HCT116 (cell line): ENCODE results near the gene DDTL. TPM values are rescaled to one million over a fixed set of nuclear protein-coding genes. Genes with fewer than 3 reads are reported as not detected.
A peak's percentile ranks its signal among the peaks of the same experiment; 100 is the strongest.
"Not testable (repeated sequence)": the region's sequence is repeated elsewhere in the genome, so short reads cannot be mapped to it uniquely, and the experiment has no call there.

Experiments used
- ATAC-seq: fragments of 200-7000 bp; cut with Tn5 transposase; 2 replicates; pipeline ENCODE4 v1.9.1; 2020; ENCODE audit warnings: mild to moderate bottlenecking, moderate library complexity
- BruUV-seq: library from RNA; stranded (reverse); fragments of 400-500 nt; replicated peaks from 2 replicates; lab custom pipeline; 2021; lab: Mats Ljungman, UMichigan
- CTCF ChIA-PET: fragments of 300-600 bp; sonication (Branson Sonifier 250); formaldehyde crosslinking; loops from one replicate; lab custom pipeline; 2021; ENCODE audit warnings: antibody characterized with exemption; lab: Charles Lee
- POLR2A ChIA-PET: fragments of 300-600, 350-600 bp; sonication (Branson Sonifier 250); formaldehyde crosslinking; loops from one replicate; lab custom pipeline; 2021; ENCODE audit warnings: antibody characterized with exemption; lab: Charles Lee
- RAD21 ChIA-PET, 2 experiments: fragments of 300-600 bp; sonication (Branson Sonifier 250); formaldehyde crosslinking; loops; one replicate each; lab custom pipeline; 2023; ENCODE audit warnings: low total read pairs in 2 of 2; ENCODE audit not compliant: uncharacterized antibody in 2 of 2, unreplicated experiment in 2 of 2, low non-redundant PET in 1 of 2; lab: Charles Lee
- DNase-seq: peaks from one replicate; pipeline ENCODE4 v3.0.0-alpha.2; 2010; ENCODE audit warnings: low read depth, low spot score
- H2AFZ ChIP-seq: fragments of 200-600 bp; shearing (Covaris generic), sonication (generic); 2 replicates; pipeline ENCODE4 v1.6.1; 2017; ENCODE audit warnings: low read depth, mixed run types, mixed read lengths, antibody characterized with exemption, low read length; ENCODE audit not compliant: poor library complexity, severe bottlenecking
- H3K27ac ChIP-seq: 2 replicates; pipeline ENCODE4 v1.5.1; 2012; ENCODE audit warnings: low read depth, low read length
- H3K27me3 ChIP-seq: fragments of 200-600 bp; sonication (generic); 2 replicates; pipeline ENCODE4 v1.6.1; 2016; ENCODE audit warnings: mixed run types, low read length, mixed read lengths; ENCODE audit not compliant: insufficient read depth
- H3K36me3 ChIP-seq, 2 experiments: fragments of 200-500 bp in 1 of 2; fragments of 200-600 bp in 1 of 2; sonication (Bioruptor generic) in 1 of 2; sonication (generic) in 1 of 2; 2 replicates each; pipeline versions ENCODE4 v1.5.1 to v1.6.1; 2014 to 2016; ENCODE audit warnings: low read length in 2 of 2, inconsistent platforms in 1 of 2, mixed read lengths in 1 of 2, mixed run types in 1 of 2; ENCODE audit not compliant: insufficient read depth in 2 of 2, control insufficient read depth in 1 of 2
- H3K4me1 ChIP-seq, 2 experiments: fragments of 200-600 bp in 1 of 2; sonication (generic) in 1 of 2; 2 replicates each; pipeline versions ENCODE4 v1.5.1 to v1.6.1; 2012 to 2017; ENCODE audit warnings: low read length in 2 of 2, inconsistent platforms in 1 of 2, mild to moderate bottlenecking in 1 of 2, mixed read lengths in 1 of 2, mixed run types in 1 of 2, moderate library complexity in 1 of 2; ENCODE audit not compliant: insufficient read depth in 2 of 2, control insufficient read depth in 1 of 2
- H3K4me2 ChIP-seq: fragments of 200-600 bp; sonication (generic); 2 replicates; pipeline ENCODE4 v1.6.1; 2017; ENCODE audit warnings: mixed run types, low read length, mixed read lengths
- H3K4me3 ChIP-seq, 2 experiments: fragments of 200-600 bp in 1 of 2; sonication (generic) in 1 of 2; replicated peaks in 1 of 2; 2 replicates each; pipeline ENCODE4 v1.5.1; 2011 to 2016; ENCODE audit warnings: low read length in 2 of 2, control low read depth in 1 of 2, low read depth in 1 of 2, mild to moderate bottlenecking in 1 of 2, mixed read lengths in 1 of 2, mixed run types in 1 of 2
- H3K79me2 ChIP-seq: fragments of 200-600 bp; sonication (generic); 2 replicates; pipeline ENCODE4 v1.6.1; 2017; ENCODE audit warnings: mild to moderate bottlenecking, mixed run types, low read length, moderate library complexity, mixed read lengths; ENCODE audit not compliant: insufficient read depth
- H3K9ac ChIP-seq: fragments of 200-600 bp; sonication (generic); 2 replicates; pipeline ENCODE4 v1.6.1; 2016; ENCODE audit warnings: low read length, mixed read lengths
- H3K9me2 ChIP-seq: fragments of 200-600 bp; sonication (generic), shearing (Covaris generic); 2 replicates; pipeline ENCODE4 v1.6.1; 2017; ENCODE audit warnings: mixed run types, mild to moderate bottlenecking, moderate library complexity; ENCODE audit not compliant: insufficient read depth
- H3K9me3 ChIP-seq, 2 experiments: fragments of 200-500 bp in 1 of 2; fragments of 200-600 bp in 1 of 2; sonication (Bioruptor generic) in 1 of 2; sonication (generic) in 1 of 2; 2 replicates each; pipeline ENCODE4 v1.6.1; 2014 to 2017; ENCODE audit warnings: low read length in 2 of 2, mixed read lengths in 2 of 2, inconsistent platforms in 1 of 2, low read depth in 1 of 2, mild to moderate bottlenecking in 1 of 2, mixed run types in 1 of 2, moderate library complexity in 1 of 2; ENCODE audit not compliant: control insufficient read depth in 1 of 2, insufficient read depth in 1 of 2
- H4K20me1 ChIP-seq: fragments of 200-600 bp; sonication (generic), shearing (Covaris generic); 2 replicates; pipeline ENCODE4 v1.6.1; 2017; ENCODE audit warnings: mixed run types, mild to moderate bottlenecking, moderate library complexity; ENCODE audit not compliant: insufficient read depth
- CBX3 ChIP-seq: IDR thresholded peaks from 2 replicates; pipeline ENCODE4 v1.6.1; 2012; ENCODE audit warnings: low read depth
- CEBPB ChIP-seq: IDR thresholded peaks from 2 replicates; pipeline ENCODE4 v1.6.1; 2012; ENCODE audit warnings: low read depth
- EGR1 ChIP-seq: IDR thresholded peaks from 2 replicates; pipeline ENCODE4 v1.6.1; 2012; ENCODE audit warnings: low read depth
- ELF1 ChIP-seq: IDR thresholded peaks from 2 replicates; pipeline ENCODE4 v1.6.1; 2012; ENCODE audit warnings: low read depth, borderline replicate concordance
- EZH2 ChIP-seq: fragments of 200-600 bp; sonication (generic); IDR thresholded peaks from 2 replicates; pipeline ENCODE4 v1.6.1; 2017; ENCODE audit warnings: antibody characterized with exemption, mixed run types
- FOSL1 ChIP-seq: IDR thresholded peaks from 2 replicates; pipeline ENCODE4 v1.6.1; 2012; ENCODE audit warnings: low read depth
- JUND ChIP-seq: IDR thresholded peaks from 2 replicates; pipeline ENCODE4 v1.6.1; 2012
- POLR2A ChIP-seq: IDR thresholded peaks from 2 replicates; pipeline ENCODE4 v1.7.0; 2011; ENCODE audit warnings: borderline replicate concordance; ENCODE audit not compliant: insufficient read depth, insufficient read length; ENCODE audit errors: extremely low read depth
- RAD21 ChIP-seq: IDR thresholded peaks from 2 replicates; pipeline ENCODE4 v1.6.1; 2012; ENCODE audit warnings: low read depth, mild to moderate bottlenecking
- SIN3A ChIP-seq: IDR thresholded peaks from 2 replicates; pipeline ENCODE4 v1.6.1; 2012; ENCODE audit warnings: low read depth
- SP1 ChIP-seq: IDR thresholded peaks from 2 replicates; pipeline ENCODE4 v1.6.1; 2012; ENCODE audit warnings: low read depth
- SRF ChIP-seq: IDR thresholded peaks from 2 replicates; pipeline ENCODE4 v1.6.1; 2012; ENCODE audit warnings: low read depth
- YY1 ChIP-seq: IDR thresholded peaks from 2 replicates; pipeline ENCODE4 v1.6.1; 2011; ENCODE audit warnings: low read length, low read depth, moderate library complexity, mild to moderate bottlenecking; ENCODE audit not compliant: insufficient replicate concordance; ENCODE audit errors: extremely low read depth
- ZFX ChIP-seq: fragments of 450-650 bp; IDR thresholded peaks from 2 replicates; pipeline ENCODE4 v1.6.1; 2017
- ZNF274 ChIP-seq: fragments of 200-500 bp; sonication (Bioruptor generic); IDR thresholded peaks from 2 replicates; pipeline ENCODE4 v1.6.1; 2014; ENCODE audit warnings: mild to moderate bottlenecking, low read depth, low read length, inconsistent platforms
- intact Hi-C: fragments of 100-400 bp; cut with micrococcal nuclease; formaldehyde crosslinking; loops from 2 replicates; pipeline ENCODE4 v1.10.0; 2022
- total RNA-seq: library from RNA; stranded (reverse); gene quantifications from one replicate; pipeline ENCODE4 v1.2.1, GENCODE V29; 2021; ENCODE audit not compliant: unreplicated experiment
- TF ChIP-seq, protein P1 (sequence below): IDR thresholded peaks from 2 replicates; pipeline ENCODE4 v1.6.1; 2011; ENCODE audit warnings: mild to moderate bottlenecking, low read length, moderate library complexity; ENCODE audit not compliant: insufficient replicate concordance; ENCODE audit errors: extremely low read depth
- TF ChIP-seq, protein P2 (sequence below): IDR thresholded peaks from 2 replicates; pipeline ENCODE4 v1.6.1; 2012
- TF ChIP-seq, protein P3 (sequence below), 3 experiments: fragments of 200-600 bp in 1 of 3; sonication (generic) in 1 of 3; IDR thresholded peaks in 2 of 3; conservative IDR thresholded peaks in 1 of 3; 2 replicates each; pipeline ENCODE4 v1.5.1; 2012 to 2017; ENCODE audit warnings: low read depth in 2 of 3, low read length in 2 of 3, antibody characterized with exemption in 1 of 3, borderline replicate concordance in 1 of 3, control low read depth in 1 of 3, mild to moderate bottlenecking in 1 of 3, mixed read lengths in 1 of 3, mixed run types in 1 of 3, moderate library complexity in 1 of 3; ENCODE audit not compliant: insufficient read depth in 1 of 3

Gene DDTL
- total RNA-seq, 1 experiment from 2014 or later, result 3.4 TPM

DNA sequence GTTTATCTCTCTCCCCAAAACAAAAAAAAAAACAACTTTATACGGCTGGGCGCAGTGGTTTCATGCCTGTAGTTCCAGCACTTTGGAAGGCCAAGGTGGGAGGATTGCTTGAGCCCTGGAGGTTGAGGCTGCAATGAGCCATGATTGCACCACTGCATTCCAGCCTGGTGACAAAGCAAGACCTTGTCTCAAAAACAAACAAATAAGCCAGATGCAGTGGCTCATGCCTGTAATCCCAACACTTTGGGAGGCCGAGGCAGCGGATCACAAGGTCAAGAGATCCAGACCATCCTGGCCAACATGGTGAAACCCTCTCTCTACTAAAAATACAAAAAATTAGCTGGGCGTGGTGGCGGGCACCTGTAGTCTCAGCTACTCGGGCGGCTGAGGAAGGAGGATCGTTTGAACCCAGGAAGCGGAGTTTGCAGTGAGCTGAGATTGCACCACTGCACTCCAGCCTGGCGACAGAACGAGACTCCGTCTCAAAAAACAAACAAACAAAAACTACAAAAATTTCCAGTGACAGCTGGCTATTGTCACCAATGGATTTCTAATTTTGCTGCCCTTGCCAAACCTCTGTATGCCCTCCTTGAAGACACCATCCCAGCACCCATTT lies 45.0 kb upstream of the DDTL start:
- peak overlapping the region; percentile 21; the same call in 1 of the 2 replicates for H3K4me2 ChIP-seq
- H3K27ac ChIP-seq, DNase-seq, H4K20me1 ChIP-seq, H3K9ac ChIP-seq, BruUV-seq, H2AFZ ChIP-seq, H3K79me2 ChIP-seq, H3K4me3 ChIP-seq, H3K36me3 ChIP-seq, RAD21 ChIA-PET, H3K27me3 ChIP-seq, intact Hi-C loops, H3K9me2 ChIP-seq: not testable (repeated sequence)
- POLR2A ChIA-PET, result interaction anchor here (0.5 to 1.3 kb wide), 2 partner anchors 8 to 64 kb away, joined by 4 to 5 read pairs; partner anchors contain the start of gene SLC2A11
- TF ChIP-seq CEBPB (peak; percentile 66), FOSL1 (peak; percentile 28; the same call in 1 of the 2 replicates)
- H3K9me3 ChIP-seq, result peaks cover 4 to 11% of the 10 kb centered on the region in 2 experiments; a peak in 2 of 4 replicates
- H3K4me1 ChIP-seq, result peaks cover 3 to 12% of the 10 kb centered on the region in 2 experiments; a peak in 2 of 4 replicates
- 0 out of 2 replicates have a peak, but pooled peaks have one; percentile 44 for ATAC-seq
- CTCF ChIA-PET, result interaction anchor here (1.4 to 2.6 kb wide), 2 partner anchors 8 to 28 kb away, joined by 6 to 13 read pairs; partner anchors contain the start of gene MIF

DNA sequence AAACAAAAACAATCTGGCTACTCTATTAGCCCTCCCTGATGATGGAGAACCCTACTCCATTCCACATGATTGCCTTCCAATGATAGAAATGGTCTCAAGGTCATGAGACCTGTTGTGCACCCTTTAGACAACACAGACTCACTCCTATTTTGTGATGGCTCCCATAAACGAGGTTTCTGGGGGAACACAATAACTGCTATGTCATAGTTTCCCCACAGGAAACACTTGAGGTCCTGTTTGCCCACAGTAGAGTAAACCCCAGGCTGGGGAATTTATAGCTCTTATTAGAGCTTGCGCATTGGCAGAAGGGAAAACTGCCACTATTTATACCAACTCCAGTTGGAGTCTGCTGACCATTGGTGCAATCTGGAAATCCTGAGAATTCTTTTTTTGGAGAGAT lies 43.8 kb upstream of the DDTL start:
- POLR2A ChIA-PET, result interaction anchor here (0.6 to 1.3 kb wide), 2 partner anchors 9 to 296 kb away, joined by 3 to 5 read pairs; no protein-coding TSS in a partner anchor
- Histone ChIP-seq H4K20me1 (no peaks in the 10 kb centered on the region), H3K36me3 (no peaks in the 10 kb centered on the region), H3K27ac (no peak overlapping the region), H3K4me1 (peaks cover 3 to 12% of the 10 kb centered on the region in 2 experiments; a peak in 2 of 4 replicates), H2AFZ (no peak overlapping the region), H3K9me2 (no peaks in the 10 kb centered on the region), H3K4me2 (no peak overlapping the region), H3K9ac (no peak overlapping the region), H3K27me3 (no peaks in the 10 kb centered on the region), H3K9me3 (peaks cover 4 to 13% of the 10 kb centered on the region in 2 experiments; a peak in 2 of 4 replicates), H3K79me2 (no peaks in the 10 kb centered on the region), H3K4me3 (no peak overlapping the region)
- RAD21 ChIA-PET, result no interaction called here
- CTCF ChIA-PET, result no interaction called here
- intact Hi-C loops, result no loop called here
- no TSS peak for BruUV-seq
- no peak for ATAC-seq
- no peak for DNase-seq
- TF ChIP-seq ELF1, result no peak
- no peak for TF ChIP-seq SP1
- no peak for TF ChIP-seq SRF
- TF ChIP-seq, protein P1, sequence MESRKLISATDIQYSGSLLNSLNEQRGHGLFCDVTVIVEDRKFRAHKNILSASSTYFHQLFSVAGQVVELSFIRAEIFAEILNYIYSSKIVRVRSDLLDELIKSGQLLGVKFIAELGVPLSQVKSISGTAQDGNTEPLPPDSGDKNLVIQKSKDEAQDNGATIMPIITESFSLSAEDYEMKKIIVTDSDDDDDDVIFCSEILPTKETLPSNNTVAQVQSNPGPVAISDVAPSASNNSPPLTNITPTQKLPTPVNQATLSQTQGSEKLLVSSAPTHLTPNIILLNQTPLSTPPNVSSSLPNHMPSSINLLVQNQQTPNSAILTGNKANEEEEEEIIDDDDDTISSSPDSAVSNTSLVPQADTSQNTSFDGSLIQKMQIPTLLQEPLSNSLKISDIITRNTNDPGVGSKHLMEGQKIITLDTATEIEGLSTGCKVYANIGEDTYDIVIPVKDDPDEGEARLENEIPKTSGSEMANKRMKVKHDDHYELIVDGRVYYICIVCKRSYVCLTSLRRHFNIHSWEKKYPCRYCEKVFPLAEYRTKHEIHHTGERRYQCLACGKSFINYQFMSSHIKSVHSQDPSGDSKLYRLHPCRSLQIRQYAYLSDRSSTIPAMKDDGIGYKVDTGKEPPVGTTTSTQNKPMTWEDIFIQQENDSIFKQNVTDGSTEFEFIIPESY, result no peak
- TF ChIP-seq CBX3, result no peak
- TF ChIP-seq, protein P2, sequence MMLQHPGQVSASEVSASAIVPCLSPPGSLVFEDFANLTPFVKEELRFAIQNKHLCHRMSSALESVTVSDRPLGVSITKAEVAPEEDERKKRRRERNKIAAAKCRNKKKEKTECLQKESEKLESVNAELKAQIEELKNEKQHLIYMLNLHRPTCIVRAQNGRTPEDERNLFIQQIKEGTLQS, result no peak
- no peak for TF ChIP-seq EGR1
- no peak for TF ChIP-seq ZNF274
- no peak for TF ChIP-seq YY1
- no peak for TF ChIP-seq ZFX
- no peak for TF ChIP-seq EZH2
- no peak for TF ChIP-seq POLR2A
- TF ChIP-seq RAD21, result no peak
- TF ChIP-seq JUND, result no peak
- TF ChIP-seq SIN3A, result no peak
- TF ChIP-seq, protein P3, sequence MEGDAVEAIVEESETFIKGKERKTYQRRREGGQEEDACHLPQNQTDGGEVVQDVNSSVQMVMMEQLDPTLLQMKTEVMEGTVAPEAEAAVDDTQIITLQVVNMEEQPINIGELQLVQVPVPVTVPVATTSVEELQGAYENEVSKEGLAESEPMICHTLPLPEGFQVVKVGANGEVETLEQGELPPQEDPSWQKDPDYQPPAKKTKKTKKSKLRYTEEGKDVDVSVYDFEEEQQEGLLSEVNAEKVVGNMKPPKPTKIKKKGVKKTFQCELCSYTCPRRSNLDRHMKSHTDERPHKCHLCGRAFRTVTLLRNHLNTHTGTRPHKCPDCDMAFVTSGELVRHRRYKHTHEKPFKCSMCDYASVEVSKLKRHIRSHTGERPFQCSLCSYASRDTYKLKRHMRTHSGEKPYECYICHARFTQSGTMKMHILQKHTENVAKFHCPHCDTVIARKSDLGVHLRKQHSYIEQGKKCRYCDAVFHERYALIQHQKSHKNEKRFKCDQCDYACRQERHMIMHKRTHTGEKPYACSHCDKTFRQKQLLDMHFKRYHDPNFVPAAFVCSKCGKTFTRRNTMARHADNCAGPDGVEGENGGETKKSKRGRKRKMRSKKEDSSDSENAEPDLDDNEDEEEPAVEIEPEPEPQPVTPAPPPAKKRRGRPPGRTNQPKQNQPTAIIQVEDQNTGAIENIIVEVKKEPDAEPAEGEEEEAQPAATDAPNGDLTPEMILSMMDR (IDR thresholded peaks at IDR 0.05 in 2 of 3, conservative IDR thresholded peaks at IDR 0.05 in 1 of 3; ENCODE audit: borderline replicate concordance in 1 of 3, insufficient read depth in 1 of 3, low read depth in 2 of 3, low read length in 2 of 3), result no peak
